HUES64 (cell line): ENCODE results near the gene ITPR3.

Source experiments
- H3K27ac ChIP-seq: 2 replicates; pipeline ENCODE4 v1.7.0; 2013; ENCODE audit warnings: low read depth, low read length, inconsistent platforms
- H3K27me3 ChIP-seq: 2 replicates; pipeline ENCODE4 v1.6.1; 2013; ENCODE audit warnings: mild to moderate bottlenecking, low read length; ENCODE audit not compliant: insufficient read depth
- H3K36me3 ChIP-seq: 2 replicates; pipeline ENCODE4 v1.6.1; 2013; ENCODE audit warnings: mild to moderate bottlenecking, low read length; ENCODE audit not compliant: insufficient read depth
- H3K4me1 ChIP-seq: 2 replicates; pipeline ENCODE4 v1.6.1; 2013; ENCODE audit warnings: mild to moderate bottlenecking, low read length, moderate library complexity; ENCODE audit not compliant: insufficient read depth
- H3K4me3 ChIP-seq: 2 replicates; pipeline ENCODE4 v1.5.1; 2013; ENCODE audit warnings: mild to moderate bottlenecking, low read length, moderate library complexity
- H3K9ac ChIP-seq: 2 replicates; pipeline ENCODE4 v1.6.1; 2013; ENCODE audit warnings: mild to moderate bottlenecking, low read depth, low read length
- H3K9me3 ChIP-seq: 2 replicates; pipeline ENCODE4 v1.6.1; 2013; ENCODE audit warnings: low read depth, low read length; ENCODE audit not compliant: insufficient read depth
- WGBS: fragments of 150-250, 120-280 bp; methylation state at CpG from one replicate; pipeline ENCODE4 v1.1.7; 2013; ENCODE audit warnings: missing lambda C conversion rate; 5-methylcytosine and 5-hydroxymethylcytosine counted together

The ITPR3 gene

GRCh38 chr6:33673851-33674250 lies 52.7 kb downstream of the ITPR3 start:
- H3K27ac ChIP-seq, result 0 out of 2 replicates have a peak overlapping the region, but pooled peaks have one; percentile 29
- H3K9ac ChIP-seq, result no peak overlapping the region
- H3K27me3 ChIP-seq, result no peaks in the 10 kb centered on the region
- WGBS, result 82% methylated on average over 7 of the region's 7 CpGs
- no peak overlapping the region for H3K4me3 ChIP-seq
- H3K9me3 ChIP-seq, result no peaks in the 10 kb centered on the region
- no peaks in the 10 kb centered on the region for H3K4me1 ChIP-seq
- peaks cover 57% of the 10 kb centered on the region for H3K36me3 ChIP-seq

- WGBS, result 94% methylated on average over 7 of the region's 7 CpGs
- no peak overlapping the region for H3K27ac ChIP-seq
Measured at GRCh38 chr6:33675968-33676367, 54.8 kb downstream of the ITPR3 start.

GRCh38 chr6:33676416-33677142 lies 55.5 kb downstream of the ITPR3 start:
- WGBS, result 94% methylated on average over 15 of the region's 15 CpGs
- Histone ChIP-seq H3K4me3 (no peak overlapping the region), H3K9me3 (no peaks in the 10 kb centered on the region), H3K9ac (no peak overlapping the region), H3K36me3 (peaks cover 57% of the 10 kb centered on the region), H3K4me1 (no peaks in the 10 kb centered on the region), H3K27ac (no peak overlapping the region), H3K27me3 (no peaks in the 10 kb centered on the region)

More at GRCh38 chr6:33675968-33676367, 54.8 kb downstream of the ITPR3 start:
- Histone ChIP-seq H3K4me1 (no peaks in the 10 kb centered on the region), H3K4me3 (no peak overlapping the region), H3K27me3 (no peaks in the 10 kb centered on the region), H3K9ac (no peak overlapping the region), H3K36me3 (peaks cover 58% of the 10 kb centered on the region), H3K9me3 (no peaks in the 10 kb centered on the region)

- Histone ChIP-seq H3K27me3 (no peaks in the 10 kb centered on the region), H3K9ac (no peak overlapping the region), H3K4me3 (no peak overlapping the region), H3K27ac (no peak overlapping the region), H3K4me1 (no peaks in the 10 kb centered on the region), H3K9me3 (no peaks in the 10 kb centered on the region), H3K36me3 (peaks cover 60% of the 10 kb centered on the region)
- 95% methylated on average over 8 of the region's 8 CpGs for WGBS
Measured at GRCh38 chr6:33677143-33677660, 56.1 kb downstream of the ITPR3 start.

- WGBS, result 91% methylated on average over 2 of the region's 2 CpGs
- H3K4me1 ChIP-seq, result no peaks in the 10 kb centered on the region
- H3K9me3 ChIP-seq, result no peaks in the 10 kb centered on the region
- no peak overlapping the region for H3K9ac ChIP-seq
- H3K27ac ChIP-seq, result no peak overlapping the region
- no peak overlapping the region for H3K4me3 ChIP-seq
- H3K36me3 ChIP-seq, result peaks cover 64% of the 10 kb centered on the region
- H3K27me3 ChIP-seq, result no peaks in the 10 kb centered on the region
Measured at GRCh38 chr6:33677689-33678088, 56.6 kb downstream of the ITPR3 start.

GRCh38 chr6:33678233-33678931 lies 57.3 kb downstream of the ITPR3 start:
- Histone ChIP-seq H3K9me3 (no peaks in the 10 kb centered on the region), H3K36me3 (peaks cover 71% of the 10 kb centered on the region), H3K27me3 (no peaks in the 10 kb centered on the region), H3K9ac (no peak overlapping the region), H3K27ac (no peak overlapping the region), H3K4me1 (no peaks in the 10 kb centered on the region), H3K4me3 (no peak overlapping the region)
- 93% methylated on average over 24 of the region's 24 CpGs for WGBS

GRCh38 chr6:33678932-33679490 lies 57.9 kb downstream of the ITPR3 start:
- Histone ChIP-seq H3K9ac (no peak overlapping the region), H3K36me3 (peaks cover 68% of the 10 kb centered on the region)

GRCh38 chr6:33679761-33680160 lies 58.6 kb downstream of the ITPR3 start:
- Histone ChIP-seq H3K36me3 (peaks cover 68% of the 10 kb centered on the region), H3K9ac (no peak overlapping the region), H3K4me3 (no peak overlapping the region), H3K27ac (no peak overlapping the region), H3K9me3 (no peaks in the 10 kb centered on the region), H3K27me3 (no peaks in the 10 kb centered on the region), H3K4me1 (no peaks in the 10 kb centered on the region)
- 92% methylated on average over 20 of the region's 20 CpGs for WGBS

More at GRCh38 chr6:33678932-33679490, 57.9 kb downstream of the ITPR3 start:
- 97% methylated on average over 12 of the region's 12 CpGs for WGBS
- Histone ChIP-seq H3K27me3 (no peaks in the 10 kb centered on the region), H3K4me1 (no peaks in the 10 kb centered on the region), H3K9me3 (no peaks in the 10 kb centered on the region), H3K4me3 (no peak overlapping the region), H3K27ac (no peak overlapping the region)

GRCh38 chr6:33682341-33682740 lies 61.2 kb downstream of the ITPR3 start:
- Histone ChIP-seq H3K4me3 (no peak overlapping the region), H3K4me1 (no peaks in the 10 kb centered on the region), H3K9ac (no peak overlapping the region), H3K27ac (no peak overlapping the region), H3K27me3 (no peaks in the 10 kb centered on the region), H3K9me3 (no peaks in the 10 kb centered on the region), H3K36me3 (peaks cover 75% of the 10 kb centered on the region)
- WGBS, result 96% methylated on average over 13 of the region's 13 CpGs

GRCh38 chr6:33683051-33683571 lies 62.0 kb downstream of the ITPR3 start:
- no peaks in the 10 kb centered on the region for H3K27me3 ChIP-seq
- H3K9me3 ChIP-seq, result no peaks in the 10 kb centered on the region
- H3K4me1 ChIP-seq, result no peaks in the 10 kb centered on the region
- H3K36me3 ChIP-seq, result peaks cover 72% of the 10 kb centered on the region
- no peak overlapping the region for H3K27ac ChIP-seq
- no peak overlapping the region for H3K9ac ChIP-seq
- H3K4me3 ChIP-seq, result no peak overlapping the region
- 95% methylated on average over 15 of the region's 15 CpGs for WGBS
